HS-5 (cell line): ENCODE measurements around the gene SYT14.
A peak's percentile ranks its signal among the peaks of the same experiment; 100 is the strongest.
"Not testable (repeated sequence)": the region's sequence is repeated elsewhere in the genome, so short reads cannot be mapped to it uniquely, and the experiment has no call there.

Experiments used
- DNase-seq: peaks from one replicate; pipeline ENCODE4 v3.0.0-alpha.2; 2012; ENCODE audit warnings: low read depth

SYT14 gene

GRCh38 chr1:210117681-210118170, 179.7 kb downstream of the SYT14 start:
- no peak for DNase-seq

- no peak for DNase-seq
Measured at GRCh38 chr1:210123383-210123782, 185.4 kb downstream of the SYT14 start.

- DNase-seq, result peak; percentile 74
Measured at GRCh38 chr1:210123924-210124589, 186.0 kb downstream of the SYT14 start.

- peak; percentile 4 for DNase-seq
Measured at GRCh38 chr1:210124736-210125135, 186.7 kb downstream of the SYT14 start.

GRCh38 chr1:210125143-210125542, 187.1 kb downstream of the SYT14 start:
- peak; percentile 14 for DNase-seq

GRCh38 chr1:210129092-210129491, 191.1 kb downstream of the SYT14 start:
- DNase-seq, result no peak

- DNase-seq, result no peak
Measured at GRCh38 chr1:210129759-210130158, 191.7 kb downstream of the SYT14 start.

- DNase-seq, result no peak
Measured at GRCh38 chr1:210132582-210132981, 194.6 kb downstream of the SYT14 start.

GRCh38 chr1:210143465-210144062, 205.5 kb downstream of the SYT14 start:
- DNase-seq, result peak; percentile 38

- DNase-seq, result peak; percentile 14
Measured at GRCh38 chr1:210144736-210145135, 206.7 kb downstream of the SYT14 start.

GRCh38 chr1:210151052-210151672, 213.1 kb downstream of the SYT14 start:
- DNase-seq, result no peak

GRCh38 chr1:210159211-210159610, 221.2 kb downstream of the SYT14 start:
- no peak for DNase-seq

GRCh38 chr1:210170220-210170619, 232.2 kb downstream of the SYT14 start:
- no peak for DNase-seq

- no peak for DNase-seq
Measured at GRCh38 chr1:210174133-210174532, 236.1 kb downstream of the SYT14 start.

GRCh38 chr1:210185063-210185462, 247.0 kb downstream of the SYT14 start:
- no peak for DNase-seq

- DNase-seq, result peak; percentile 65
Measured at GRCh38 chr1:210187849-210188606, 250.0 kb downstream of the SYT14 start.

GRCh38 chr1:210189426-210189825, 251.4 kb downstream of the SYT14 start:
- no peak for DNase-seq

GRCh38 chr1:210195635-210196160, 257.7 kb downstream of the SYT14 start:
- DNase-seq, result no peak

GRCh38 chr1:210196266-210196665, 258.2 kb downstream of the SYT14 start:
- DNase-seq, result not testable (repeated sequence)

GRCh38 chr1:210198840-210199239, 260.8 kb downstream of the SYT14 start:
- no peak for DNase-seq

- no peak for DNase-seq
Measured at GRCh38 chr1:210200124-210200736, 262.2 kb downstream of the SYT14 start.

GRCh38 chr1:210201681-210202080, 263.7 kb downstream of the SYT14 start:
- DNase-seq, result peak; percentile 33
